GM12892 (cell line): ENCODE results near the gene SNU13.

Experiments
- POLR2A ChIP-seq: IDR thresholded peaks from 2 replicates; pipeline ENCODE4 v1.6.1; 2011; ENCODE audit warnings: low read depth, low read length, control low read depth
- POLR2AphosphoS5 ChIP-seq: IDR thresholded peaks from 2 replicates; pipeline ENCODE4 v1.6.1; 2011; ENCODE audit warnings: low read depth, low read length, control low read depth
- TAF1 ChIP-seq: IDR thresholded peaks from 2 replicates; pipeline ENCODE4 v1.6.1; 2011; ENCODE audit warnings: low read depth, mild to moderate bottlenecking, control low read depth, low read length, borderline replicate concordance

DNA sequence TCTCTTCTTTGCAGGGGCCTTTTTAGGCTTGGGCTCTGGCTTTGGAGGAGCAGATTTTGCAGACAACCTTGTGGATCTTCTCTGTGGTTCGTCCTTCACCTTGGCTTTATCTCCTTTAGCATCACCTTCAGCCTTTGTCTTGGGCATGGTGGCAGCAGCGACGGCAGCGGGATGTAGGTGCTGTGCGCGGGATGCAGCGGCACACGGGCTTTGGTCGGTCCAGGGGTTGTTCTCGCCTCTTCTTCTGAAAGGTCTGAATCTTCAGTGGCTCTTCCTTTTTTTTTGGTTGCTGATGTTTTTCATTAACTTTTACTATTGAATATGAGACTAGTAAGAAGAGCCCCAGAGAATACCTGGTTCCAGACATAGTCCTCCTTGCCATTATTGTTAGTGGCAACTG lies 20.7 kb upstream of the SNU13 start:
- TF ChIP-seq POLR2A (no peak), TAF1 (no peak), POLR2AphosphoS5 (no peak)
